Measurements from ENCODE around the gene TFAP2D.

DNA sequence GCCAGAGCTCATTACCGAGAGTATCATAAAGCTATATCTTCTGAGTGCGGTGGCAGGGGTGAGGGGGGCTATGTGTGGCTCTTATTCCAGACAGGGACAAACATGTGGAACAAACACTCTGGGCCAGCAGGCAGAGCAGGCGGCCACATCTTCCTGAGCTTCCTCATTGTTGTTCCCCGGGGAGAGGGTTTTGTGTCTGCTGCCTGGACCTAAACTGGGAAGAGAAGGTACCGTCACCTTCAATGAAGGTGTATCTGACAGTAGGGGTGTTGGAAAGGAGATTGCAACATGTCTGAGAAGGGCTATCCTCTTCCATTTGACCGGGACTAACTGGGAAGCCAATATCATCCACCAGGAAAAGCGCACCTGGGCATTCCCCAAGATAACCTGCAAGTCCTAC, 1.6 kb upstream of the TFAP2D start:
- TF ChIP-seq, protein P1, sequence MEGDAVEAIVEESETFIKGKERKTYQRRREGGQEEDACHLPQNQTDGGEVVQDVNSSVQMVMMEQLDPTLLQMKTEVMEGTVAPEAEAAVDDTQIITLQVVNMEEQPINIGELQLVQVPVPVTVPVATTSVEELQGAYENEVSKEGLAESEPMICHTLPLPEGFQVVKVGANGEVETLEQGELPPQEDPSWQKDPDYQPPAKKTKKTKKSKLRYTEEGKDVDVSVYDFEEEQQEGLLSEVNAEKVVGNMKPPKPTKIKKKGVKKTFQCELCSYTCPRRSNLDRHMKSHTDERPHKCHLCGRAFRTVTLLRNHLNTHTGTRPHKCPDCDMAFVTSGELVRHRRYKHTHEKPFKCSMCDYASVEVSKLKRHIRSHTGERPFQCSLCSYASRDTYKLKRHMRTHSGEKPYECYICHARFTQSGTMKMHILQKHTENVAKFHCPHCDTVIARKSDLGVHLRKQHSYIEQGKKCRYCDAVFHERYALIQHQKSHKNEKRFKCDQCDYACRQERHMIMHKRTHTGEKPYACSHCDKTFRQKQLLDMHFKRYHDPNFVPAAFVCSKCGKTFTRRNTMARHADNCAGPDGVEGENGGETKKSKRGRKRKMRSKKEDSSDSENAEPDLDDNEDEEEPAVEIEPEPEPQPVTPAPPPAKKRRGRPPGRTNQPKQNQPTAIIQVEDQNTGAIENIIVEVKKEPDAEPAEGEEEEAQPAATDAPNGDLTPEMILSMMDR (conservative IDR thresholded peaks at IDR 0.05) = no peak
- TF ChIP-seq ZFX (IDR thresholded peaks at IDR 0.05) = no peak

Measured in C4-2B (cell line).